Central memory CD8-positive, alpha-beta T cell (primary cell): Measurements from ENCODE around the gene CHSY1.

Experiments used
- ATAC-seq: fragments of 150-1000 bp; cut with Tn5 transposase; replicated peaks from 2 replicates; pipeline ENCODE4 v1.10.0; 2022; ENCODE audit warnings: mild to moderate bottlenecking, moderate FRiP score, moderate number of reproducible peaks; ENCODE audit not compliant: poor library complexity, severe bottlenecking; ENCODE audit errors: extremely low read depth
- DNase-seq, 2 donors: peaks; one replicate each; pipeline ENCODE4 v3.0.0; 2021; ENCODE audit warnings: low spot score in 2 of 2
- H3K27ac Mint-ChIP-seq: one replicate; pipeline ENCODE4 v1.8.0; 2022; ENCODE audit warnings: low read depth, mild to moderate bottlenecking, moderate library complexity, mixed read lengths
- H3K27me3 Mint-ChIP-seq: one replicate; pipeline ENCODE4 v1.8.0; 2022; ENCODE audit warnings: mixed read lengths
- H3K36me3 Mint-ChIP-seq: one replicate; pipeline ENCODE4 v1.8.0; 2022; ENCODE audit warnings: mild to moderate bottlenecking, moderate library complexity, mixed read lengths; ENCODE audit not compliant: insufficient read depth
- H3K4me1 Mint-ChIP-seq: one replicate; pipeline ENCODE4 v1.8.0; 2022; ENCODE audit warnings: mixed read lengths
- H3K4me3 Mint-ChIP-seq: one replicate; pipeline ENCODE4 v1.8.0; 2022; ENCODE audit warnings: mild to moderate bottlenecking, moderate library complexity, mixed read lengths
- H3K9me3 Mint-ChIP-seq: one replicate; pipeline ENCODE4 v1.8.0; 2022; ENCODE audit warnings: mixed read lengths

CHSY1 gene

GRCh38 chr15:101175401-101175800 lies 76.4 kb downstream of the CHSY1 start:
- H3K27ac Mint-ChIP-seq: no peak overlapping the region
- no peak overlapping the region for H3K4me3 Mint-ChIP-seq
- peaks cover 32% of the 10 kb centered on the region for H3K4me1 Mint-ChIP-seq
- no peaks in the 10 kb centered on the region for H3K27me3 Mint-ChIP-seq
- DNase-seq (no peak), ATAC-seq (no peak)
- peaks cover 9% of the 10 kb centered on the region for H3K36me3 Mint-ChIP-seq
- no peaks in the 10 kb centered on the region for H3K9me3 Mint-ChIP-seq

GRCh38 chr15:101174152-101174920 lies 77.5 kb downstream of the CHSY1 start:
- ATAC-seq (no peak), DNase-seq (no peak)
- Mint-ChIP-seq H3K4me1 (peaks cover 26% of the 10 kb centered on the region), H3K9me3 (no peaks in the 10 kb centered on the region), H3K27me3 (no peaks in the 10 kb centered on the region), H3K4me3 (no peak overlapping the region), H3K27ac (peak overlapping the region; percentile 71), H3K36me3 (peaks cover 8% of the 10 kb centered on the region)

GRCh38 chr15:101173233-101174119 lies 78.4 kb downstream of the CHSY1 start:
- Mint-ChIP-seq H3K4me3 (no peak overlapping the region), H3K4me1 (peaks cover 18% of the 10 kb centered on the region), H3K36me3 (peaks cover 6% of the 10 kb centered on the region), H3K9me3 (no peaks in the 10 kb centered on the region), H3K27ac (peak overlapping the region; percentile 71), H3K27me3 (no peaks in the 10 kb centered on the region)
- DNase-seq (no peak), ATAC-seq (no peak)

- Mint-ChIP-seq H3K27me3 (no peaks in the 10 kb centered on the region), H3K4me3 (no peak overlapping the region), H3K4me1 (peaks cover 27% of the 10 kb centered on the region), H3K27ac (no peak overlapping the region), H3K9me3 (no peaks in the 10 kb centered on the region), H3K36me3 (peaks cover 3% of the 10 kb centered on the region)
- ATAC-seq: no peak
- no peak for DNase-seq
These were observed 79.3 kb downstream of the CHSY1 start for GRCh38 chr15:101172501-101173071.

GRCh38 chr15:101171954-101172353 lies 79.9 kb downstream of the CHSY1 start:
- Mint-ChIP-seq H3K4me1 (peaks cover 30% of the 10 kb centered on the region), H3K27ac (no peak overlapping the region), H3K9me3 (no peaks in the 10 kb centered on the region), H3K27me3 (no peaks in the 10 kb centered on the region), H3K4me3 (no peak overlapping the region), H3K36me3 (peaks cover 3% of the 10 kb centered on the region)
- ATAC-seq (no peak), DNase-seq (no peak)

- ATAC-seq (no peak), DNase-seq (no peak)
- Mint-ChIP-seq H3K4me3 (no peak overlapping the region), H3K36me3 (peaks cover 3% of the 10 kb centered on the region), H3K27ac (no peak overlapping the region), H3K4me1 (peaks cover 30% of the 10 kb centered on the region), H3K9me3 (peaks cover 7% of the 10 kb centered on the region), H3K27me3 (no peaks in the 10 kb centered on the region)
These were observed 81.1 kb downstream of the CHSY1 start for GRCh38 chr15:101170568-101171350.

- ATAC-seq: no peak
- Mint-ChIP-seq H3K27ac (no peak overlapping the region), H3K4me1 (peaks cover 21% of the 10 kb centered on the region), H3K4me3 (no peak overlapping the region), H3K9me3 (peaks cover 7% of the 10 kb centered on the region), H3K27me3 (no peaks in the 10 kb centered on the region), H3K36me3 (peaks cover 3% of the 10 kb centered on the region)
- DNase-seq: no peak
These were observed 82.3 kb downstream of the CHSY1 start for GRCh38 chr15:101169495-101170071.

GRCh38 chr15:101168898-101169494 lies 82.9 kb downstream of the CHSY1 start:
- peaks cover 13% of the 10 kb centered on the region for H3K9me3 Mint-ChIP-seq
- H3K4me1 Mint-ChIP-seq: peaks cover 15% of the 10 kb centered on the region
- H3K4me3 Mint-ChIP-seq: no peak overlapping the region
- no peak overlapping the region for H3K27ac Mint-ChIP-seq
- ATAC-seq: no peak
- no peak for DNase-seq
- H3K36me3 Mint-ChIP-seq: peaks cover 3% of the 10 kb centered on the region
- H3K27me3 Mint-ChIP-seq: no peaks in the 10 kb centered on the region

GRCh38 chr15:101168463-101168824 lies 83.4 kb downstream of the CHSY1 start:
- peak overlapping the region; percentile 75 for H3K27ac Mint-ChIP-seq
- H3K36me3 Mint-ChIP-seq: peaks cover 3% of the 10 kb centered on the region
- peaks cover 13% of the 10 kb centered on the region for H3K9me3 Mint-ChIP-seq
- ATAC-seq: no peak
- no peak overlapping the region for H3K4me3 Mint-ChIP-seq
- H3K4me1 Mint-ChIP-seq: peaks cover 12% of the 10 kb centered on the region
- H3K27me3 Mint-ChIP-seq: no peaks in the 10 kb centered on the region
- DNase-seq: no peak

- Mint-ChIP-seq H3K4me1 (peaks cover 12% of the 10 kb centered on the region), H3K27me3 (no peaks in the 10 kb centered on the region), H3K4me3 (peak overlapping the region; percentile 7), H3K36me3 (peaks cover 3% of the 10 kb centered on the region), H3K9me3 (peaks cover 13% of the 10 kb centered on the region), H3K27ac (peak overlapping the region; percentile 75)
- no peak for DNase-seq
- peak; percentile 65 for ATAC-seq
These were observed 83.9 kb downstream of the CHSY1 start for GRCh38 chr15:101167753-101168462.

GRCh38 chr15:101167411-101167752 lies 84.5 kb downstream of the CHSY1 start:
- H3K27me3 Mint-ChIP-seq: no peaks in the 10 kb centered on the region
- DNase-seq: no peak
- H3K36me3 Mint-ChIP-seq: peaks cover 3% of the 10 kb centered on the region
- peak overlapping the region; percentile 7 for H3K4me3 Mint-ChIP-seq
- peaks cover 13% of the 10 kb centered on the region for H3K9me3 Mint-ChIP-seq
- peak overlapping the region; percentile 75 for H3K27ac Mint-ChIP-seq
- H3K4me1 Mint-ChIP-seq: peaks cover 12% of the 10 kb centered on the region
- no peak for ATAC-seq
